ENCODE data around the gene RBM26.

DNA sequence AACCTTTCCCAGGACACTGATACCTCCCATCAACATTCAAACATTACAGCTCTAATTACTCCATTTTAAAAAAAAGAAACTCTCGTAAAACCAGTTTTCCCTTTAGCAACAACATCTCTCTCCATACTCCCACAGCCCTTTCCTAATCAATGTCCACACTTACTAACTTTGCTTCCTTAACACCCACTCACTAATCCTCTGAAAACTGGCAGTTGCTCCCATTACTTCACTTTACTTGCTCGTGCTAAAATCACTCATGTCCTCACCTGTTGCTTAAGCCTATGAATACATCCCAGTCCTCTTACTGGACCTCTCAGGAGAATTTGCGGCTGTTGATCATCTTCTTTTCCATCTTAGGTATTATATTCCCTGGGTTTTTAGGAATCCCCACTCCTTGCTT, 44.8 kb downstream of the RBM26 start:
- TF ChIP-seq, protein P1, sequence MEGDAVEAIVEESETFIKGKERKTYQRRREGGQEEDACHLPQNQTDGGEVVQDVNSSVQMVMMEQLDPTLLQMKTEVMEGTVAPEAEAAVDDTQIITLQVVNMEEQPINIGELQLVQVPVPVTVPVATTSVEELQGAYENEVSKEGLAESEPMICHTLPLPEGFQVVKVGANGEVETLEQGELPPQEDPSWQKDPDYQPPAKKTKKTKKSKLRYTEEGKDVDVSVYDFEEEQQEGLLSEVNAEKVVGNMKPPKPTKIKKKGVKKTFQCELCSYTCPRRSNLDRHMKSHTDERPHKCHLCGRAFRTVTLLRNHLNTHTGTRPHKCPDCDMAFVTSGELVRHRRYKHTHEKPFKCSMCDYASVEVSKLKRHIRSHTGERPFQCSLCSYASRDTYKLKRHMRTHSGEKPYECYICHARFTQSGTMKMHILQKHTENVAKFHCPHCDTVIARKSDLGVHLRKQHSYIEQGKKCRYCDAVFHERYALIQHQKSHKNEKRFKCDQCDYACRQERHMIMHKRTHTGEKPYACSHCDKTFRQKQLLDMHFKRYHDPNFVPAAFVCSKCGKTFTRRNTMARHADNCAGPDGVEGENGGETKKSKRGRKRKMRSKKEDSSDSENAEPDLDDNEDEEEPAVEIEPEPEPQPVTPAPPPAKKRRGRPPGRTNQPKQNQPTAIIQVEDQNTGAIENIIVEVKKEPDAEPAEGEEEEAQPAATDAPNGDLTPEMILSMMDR (conservative IDR thresholded peaks at IDR 0.05 in 1 of 2, IDR thresholded peaks at IDR 0.05 in 1 of 2; ENCODE audit: low read depth in 1 of 2, low read length in 2 of 2): no peak
- TF ChIP-seq EZH2 (IDR thresholded peaks at IDR 0.05; ENCODE audit: low read length, missing control alignments): no peak

Measured in fibroblast of lung (primary cell).